Mammary epithelial cell (primary cell): Measurements from ENCODE around the gene LCN10.

ENCODE experiments used
- CTCF ChIP-seq, 2 donors: IDR thresholded peaks in 1 of 2; conservative IDR thresholded peaks in 1 of 2; 2 replicates each; pipeline ENCODE4 v1.5.1; 2011 to 2012; ENCODE audit warnings: inconsistent platforms in 2 of 2, low read length in 2 of 2, mild to moderate bottlenecking in 2 of 2, control low read depth in 1 of 2, low read depth in 1 of 2; ENCODE audit not compliant: insufficient read depth in 1 of 2; ENCODE audit errors: extremely low read depth in 1 of 2
- EZH2 ChIP-seq: IDR thresholded peaks from 2 replicates; pipeline ENCODE4 v1.6.1; 2012; ENCODE audit warnings: low read length, inconsistent platforms, borderline replicate concordance

DNA sequence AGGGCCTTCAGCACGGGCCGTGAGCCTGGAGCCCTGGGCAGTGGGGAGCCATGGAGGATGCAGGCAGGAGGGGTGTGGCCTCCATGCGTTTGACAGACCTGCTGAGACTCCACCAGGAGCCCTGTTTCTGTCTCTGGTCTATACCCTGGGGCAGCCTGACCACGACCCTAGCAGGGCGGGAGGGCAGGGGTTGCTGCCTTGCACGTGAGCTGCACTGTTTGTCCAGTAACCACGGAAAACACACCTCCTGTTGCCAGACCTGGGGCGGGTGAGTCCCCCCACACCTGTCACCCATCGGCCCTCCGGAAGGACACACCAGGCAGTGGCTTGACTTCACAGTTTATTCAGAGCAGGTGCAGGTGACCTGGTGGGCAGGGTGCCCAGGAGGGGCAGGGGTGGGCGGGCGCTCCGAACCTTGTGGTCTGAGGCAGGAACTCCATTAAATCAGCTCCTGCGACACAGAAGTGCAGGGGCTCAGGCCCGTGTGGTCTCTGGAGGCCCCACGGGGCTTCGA is 11.4 kb upstream of the LCN10 start:
- TF ChIP-seq CTCF (conservative IDR thresholded peaks at IDR 0.05 in 1 of 2, IDR thresholded peaks at IDR 0.05 in 1 of 2; ENCODE audit: extremely low read depth in 1 of 2, insufficient read depth in 1 of 2, low read depth in 1 of 2, low read length in 2 of 2) (no peak), EZH2 (no peak)
